Measurements from ENCODE around the gene RBM33.

GRCh38 chr7:155681663-155682062, 37.2 kb downstream of the RBM33 start:
- TF ChIP-seq, protein P1, sequence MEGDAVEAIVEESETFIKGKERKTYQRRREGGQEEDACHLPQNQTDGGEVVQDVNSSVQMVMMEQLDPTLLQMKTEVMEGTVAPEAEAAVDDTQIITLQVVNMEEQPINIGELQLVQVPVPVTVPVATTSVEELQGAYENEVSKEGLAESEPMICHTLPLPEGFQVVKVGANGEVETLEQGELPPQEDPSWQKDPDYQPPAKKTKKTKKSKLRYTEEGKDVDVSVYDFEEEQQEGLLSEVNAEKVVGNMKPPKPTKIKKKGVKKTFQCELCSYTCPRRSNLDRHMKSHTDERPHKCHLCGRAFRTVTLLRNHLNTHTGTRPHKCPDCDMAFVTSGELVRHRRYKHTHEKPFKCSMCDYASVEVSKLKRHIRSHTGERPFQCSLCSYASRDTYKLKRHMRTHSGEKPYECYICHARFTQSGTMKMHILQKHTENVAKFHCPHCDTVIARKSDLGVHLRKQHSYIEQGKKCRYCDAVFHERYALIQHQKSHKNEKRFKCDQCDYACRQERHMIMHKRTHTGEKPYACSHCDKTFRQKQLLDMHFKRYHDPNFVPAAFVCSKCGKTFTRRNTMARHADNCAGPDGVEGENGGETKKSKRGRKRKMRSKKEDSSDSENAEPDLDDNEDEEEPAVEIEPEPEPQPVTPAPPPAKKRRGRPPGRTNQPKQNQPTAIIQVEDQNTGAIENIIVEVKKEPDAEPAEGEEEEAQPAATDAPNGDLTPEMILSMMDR (IDR thresholded peaks at IDR 0.05), result no peak
- no peak for TF ChIP-seq POLR2A (IDR thresholded peaks at IDR 0.05)
